Lung (tissue), 12 donors: ENCODE measurements around the gene KRT2. TPM values are rescaled to one million over a fixed set of nuclear protein-coding genes. Genes with fewer than 3 reads are reported as not detected.
A peak's percentile ranks its signal among the peaks of the same experiment; 100 is the strongest.

Experiments used
- ATAC-seq: fragments of 200-7000 bp; cut with Tn5 transposase; one replicate; pipeline ENCODE4 v1.9.1; 2020; ENCODE audit warnings: moderate number of reproducible peaks; ENCODE audit not compliant: insufficient read depth, low FRiP score
- DNase-seq, 3 donors: peaks; one replicate each; pipeline ENCODE4 v3.0.0-alpha.2; 2013 to 2017
- H3K27ac ChIP-seq, 2 donors: one replicate each; pipeline ENCODE4 v1.5.1; 2013; ENCODE audit warnings: mild to moderate bottlenecking in 2 of 2, moderate library complexity in 2 of 2, control low read depth in 1 of 2, inconsistent platforms in 1 of 2, low read depth in 1 of 2, low read length in 1 of 2
- H3K27me3 ChIP-seq, 3 donors: one replicate each; pipeline ENCODE4 v1.5.1; 2013; ENCODE audit warnings: low read length in 2 of 3; ENCODE audit not compliant: control insufficient read depth in 3 of 3, insufficient read depth in 3 of 3
- H3K36me3 ChIP-seq, 4 donors: one replicate each; pipeline ENCODE4 v1.5.1; 2013; ENCODE audit warnings: low read length in 4 of 4, mild to moderate bottlenecking in 1 of 4, moderate library complexity in 1 of 4; ENCODE audit not compliant: control insufficient read depth in 4 of 4, insufficient read depth in 4 of 4
- H3K4me1 ChIP-seq, 5 donors: one replicate each; pipeline ENCODE4 v1.5.1; 2013; ENCODE audit warnings: low read length in 5 of 5, mild to moderate bottlenecking in 2 of 5, moderate library complexity in 1 of 5; ENCODE audit not compliant: control insufficient read depth in 5 of 5, insufficient read depth in 5 of 5
- H3K4me3 ChIP-seq: one replicate; pipeline ENCODE4 v1.5.1; 2013; ENCODE audit warnings: mild to moderate bottlenecking, control low read depth, moderate library complexity
- H3K9ac ChIP-seq, 2 donors: one replicate each; pipeline ENCODE4 v1.5.1; 2013; ENCODE audit warnings: low read length in 2 of 2, control low read depth in 1 of 2; ENCODE audit not compliant: insufficient read depth in 1 of 2
- H3K9me3 ChIP-seq, 4 donors: one replicate each; pipeline ENCODE4 v1.5.1; 2013; ENCODE audit warnings: low read length in 3 of 4, mild to moderate bottlenecking in 1 of 4, moderate library complexity in 1 of 4; ENCODE audit not compliant: control insufficient read depth in 4 of 4, insufficient read depth in 3 of 4
- CTCF ChIP-seq: IDR thresholded peaks from 2 replicates; pipeline ENCODE4 v1.5.1; 2012; ENCODE audit warnings: mild to moderate bottlenecking; ENCODE audit errors: control extremely low read depth, extremely low read depth
- WGBS, 2 donors: extraction: QIAGEN DNeasy Blood & Tissue Kit; methylation state at CpG; one replicate each; pipeline ENCODE4 v1.1.7; 2013; 5-methylcytosine and 5-hydroxymethylcytosine counted together
- polyA plus RNA-seq, 2 donors: library from polyadenylated mRNA; stranded (reverse); fragments of 200-250 nt; gene quantifications; one replicate each; pipeline ENCODE4 v1.2.1, GENCODE V29; 2013
- total RNA-seq, 2 donors: library from RNA; depleted of rRNA in 1 of 2; stranded (reverse); fragments of >200 nt in 1 of 2; gene quantifications; one replicate each; pipeline ENCODE4 v1.2.1, GENCODE V29; 2014 to 2021
- donor health status: control.
- donor health status: control.
- donor health status: Bipolar disorder and iron deficiency.
- donor health status: healthy.
- donor health status: DM: yes; HTN: yes; CAD: no.

Gene KRT2
- total and polyA plus RNA-seq, 4 donors, result 0.03 TPM; not detected in 3

- H3K27me3 ChIP-seq, result peaks cover 6 to 65% (median 52%) of the 10 kb centered on the region in 3 donors
- H3K4me3 ChIP-seq, result no peak overlapping the region
- no peak for ATAC-seq
- no peak overlapping the region for H3K9ac ChIP-seq
- no peak for TF ChIP-seq CTCF
- WGBS, 2 donors, result 85 to 89% methylated on average over 12 of the region's 12 CpGs
- no peak overlapping the region for H3K27ac ChIP-seq
- H3K4me1 ChIP-seq, result no peaks in the 10 kb centered on the region
- H3K9me3 ChIP-seq, result peaks cover 0 to 4% (median 0%) of the 10 kb centered on the region in 4 donors
- no peak for DNase-seq
- no peaks in the 10 kb centered on the region for H3K36me3 ChIP-seq
Observed at GRCh38 chr12:52600475-52600874, 51.5 kb downstream of the KRT2 start.

- WGBS, 2 donors, result 44 to 80% methylated on average over 2 of the region's 2 CpGs
- H3K4me1 ChIP-seq, result no peaks in the 10 kb centered on the region
- H3K9me3 ChIP-seq, result peaks cover 0 to 4% (median 0%) of the 10 kb centered on the region in 4 donors
- ATAC-seq (no peak), DNase-seq (peak in 1 of 3 donors; percentile 4)
- H3K9ac ChIP-seq, result no peak overlapping the region
- TF ChIP-seq CTCF, result no peak
- no peak overlapping the region for H3K27ac ChIP-seq
- peaks cover 6 to 61% (median 52%) of the 10 kb centered on the region in 3 donors for H3K27me3 ChIP-seq
- no peak overlapping the region for H3K4me3 ChIP-seq
- no peaks in the 10 kb centered on the region for H3K36me3 ChIP-seq
Observed at GRCh38 chr12:52600071-52600470, 51.9 kb downstream of the KRT2 start.

GRCh38 chr12:52598966-52599365, 53.0 kb downstream of the KRT2 start:
- H3K4me3 ChIP-seq, result no peak overlapping the region
- DNase-seq (peak in 1 of 3 donors; percentile 5), ATAC-seq (no peak)
- H3K4me1 ChIP-seq, result no peaks in the 10 kb centered on the region
- no peak overlapping the region for H3K9ac ChIP-seq
- H3K27me3 ChIP-seq, result peaks cover 6 to 54% (median 47%) of the 10 kb centered on the region in 3 donors
- TF ChIP-seq CTCF, result no peak
- no peak overlapping the region for H3K27ac ChIP-seq
- H3K36me3 ChIP-seq, result no peaks in the 10 kb centered on the region
- peaks cover 0 to 4% (median 0%) of the 10 kb centered on the region in 4 donors for H3K9me3 ChIP-seq
- 88 to 93% methylated on average over 5 of the region's 5 CpGs for WGBS, 2 donors

Other genes starting within 250 kb of the KRT2 start
- gene KRT82, start 245.9 kb downstream of the KRT2 start, total RNA-seq, result not detected
- not detected for gene KRT82, start 245.9 kb downstream of the KRT2 start, polyA plus RNA-seq
- gene KRT75, start 217.8 kb downstream of the KRT2 start, total RNA-seq, result not detected
- under 1 TPM in 1 of 2 donors, not detected in 1; 0.01 TPM for gene KRT75, start 217.8 kb downstream of the KRT2 start, polyA plus RNA-seq
- gene KRT6B, start 200.1 kb downstream of the KRT2 start, total RNA-seq, result under 1 TPM in 1 of 2 donors, not detected in 1; 0.25 TPM
- gene KRT6B, start 200.1 kb downstream of the KRT2 start, polyA plus RNA-seq, result under 1 TPM; 0.06 to 0.63 TPM
- gene KRT6C, start 178.4 kb downstream of the KRT2 start, total RNA-seq, result not detected
- under 1 TPM; 0.08 to 0.10 TPM for gene KRT6C, start 178.4 kb downstream of the KRT2 start, polyA plus RNA-seq
- 1 to 10 TPM in 1 of 2 donors, under 1 TPM in 1; 0.65 to 7.9 TPM for gene KRT6A, start 159.0 kb downstream of the KRT2 start, total RNA-seq
- 10 to 100 TPM in 1 of 2 donors, 1 to 10 TPM in 1; 6.8 to 46.8 TPM for gene KRT6A, start 159.0 kb downstream of the KRT2 start, polyA plus RNA-seq
- 10 to 100 TPM; 19.0 to 49.4 TPM for gene KRT5, start 131.8 kb downstream of the KRT2 start, total RNA-seq
- gene KRT5, start 131.8 kb downstream of the KRT2 start, polyA plus RNA-seq, result 10 to 100 TPM; 15.8 to 48.5 TPM
- not detected for gene KRT71, start 99.1 kb downstream of the KRT2 start, total RNA-seq
- gene KRT71, start 99.1 kb downstream of the KRT2 start, polyA plus RNA-seq, result not detected
- not detected for gene KRT74, start 78.4 kb downstream of the KRT2 start, total RNA-seq
- gene KRT74, start 78.4 kb downstream of the KRT2 start, polyA plus RNA-seq, result not detected
- under 1 TPM in 1 of 2 donors, not detected in 1; 0.17 TPM for gene KRT72, start 50.7 kb downstream of the KRT2 start, total RNA-seq
- gene KRT72, start 50.7 kb downstream of the KRT2 start, polyA plus RNA-seq, result under 1 TPM; 0.14 TPM
- not detected for gene KRT73, start 33.7 kb downstream of the KRT2 start, total RNA-seq
- gene KRT73, start 33.7 kb downstream of the KRT2 start, polyA plus RNA-seq, result under 1 TPM in 1 of 2 donors, not detected in 1; 0.07 TPM
- under 1 TPM; 0.09 to 0.82 TPM for gene KRT1, start 28.2 kb upstream of the KRT2 start, total RNA-seq
- not detected for gene KRT1, start 28.2 kb upstream of the KRT2 start, polyA plus RNA-seq
- gene KRT77, start 51.3 kb upstream of the KRT2 start, total RNA-seq, result not detected
- gene KRT77, start 51.3 kb upstream of the KRT2 start, polyA plus RNA-seq, result not detected
- not detected for gene KRT76, start 125.1 kb upstream of the KRT2 start, total RNA-seq
- gene KRT76, start 125.1 kb upstream of the KRT2 start, polyA plus RNA-seq, result not detected
- gene KRT3, start 143.9 kb upstream of the KRT2 start, total RNA-seq, result not detected
- not detected for gene KRT3, start 143.9 kb upstream of the KRT2 start, polyA plus RNA-seq
- gene KRT4, start 161.9 kb upstream of the KRT2 start, total RNA-seq, result 1 to 10 TPM; 3.3 to 3.6 TPM
- 1 to 10 TPM; 1.3 to 7.7 TPM for gene KRT4, start 161.9 kb upstream of the KRT2 start, polyA plus RNA-seq
- gene KRT79, start 182.1 kb upstream of the KRT2 start, total RNA-seq, result under 1 TPM in 1 of 2 donors, not detected in 1; 0.12 TPM
- gene KRT79, start 182.1 kb upstream of the KRT2 start, polyA plus RNA-seq, result 1 to 10 TPM in 1 of 2 donors, under 1 TPM in 1; 0.02 to 1.5 TPM
- gene KRT78, start 196.8 kb upstream of the KRT2 start, total RNA-seq, result not detected
- under 1 TPM; 0.02 to 0.65 TPM for gene KRT78, start 196.8 kb upstream of the KRT2 start, polyA plus RNA-seq